ENCODE results near the gene MYLK. TPM values are rescaled to one million over a fixed set of nuclear protein-coding genes. Genes with fewer than 3 reads are reported as not detected.

The MYLK gene
- total RNA-seq, 4 donors from 2014 or later, result 9.7 to 92.8 (median 32.5) TPM

DNA sequence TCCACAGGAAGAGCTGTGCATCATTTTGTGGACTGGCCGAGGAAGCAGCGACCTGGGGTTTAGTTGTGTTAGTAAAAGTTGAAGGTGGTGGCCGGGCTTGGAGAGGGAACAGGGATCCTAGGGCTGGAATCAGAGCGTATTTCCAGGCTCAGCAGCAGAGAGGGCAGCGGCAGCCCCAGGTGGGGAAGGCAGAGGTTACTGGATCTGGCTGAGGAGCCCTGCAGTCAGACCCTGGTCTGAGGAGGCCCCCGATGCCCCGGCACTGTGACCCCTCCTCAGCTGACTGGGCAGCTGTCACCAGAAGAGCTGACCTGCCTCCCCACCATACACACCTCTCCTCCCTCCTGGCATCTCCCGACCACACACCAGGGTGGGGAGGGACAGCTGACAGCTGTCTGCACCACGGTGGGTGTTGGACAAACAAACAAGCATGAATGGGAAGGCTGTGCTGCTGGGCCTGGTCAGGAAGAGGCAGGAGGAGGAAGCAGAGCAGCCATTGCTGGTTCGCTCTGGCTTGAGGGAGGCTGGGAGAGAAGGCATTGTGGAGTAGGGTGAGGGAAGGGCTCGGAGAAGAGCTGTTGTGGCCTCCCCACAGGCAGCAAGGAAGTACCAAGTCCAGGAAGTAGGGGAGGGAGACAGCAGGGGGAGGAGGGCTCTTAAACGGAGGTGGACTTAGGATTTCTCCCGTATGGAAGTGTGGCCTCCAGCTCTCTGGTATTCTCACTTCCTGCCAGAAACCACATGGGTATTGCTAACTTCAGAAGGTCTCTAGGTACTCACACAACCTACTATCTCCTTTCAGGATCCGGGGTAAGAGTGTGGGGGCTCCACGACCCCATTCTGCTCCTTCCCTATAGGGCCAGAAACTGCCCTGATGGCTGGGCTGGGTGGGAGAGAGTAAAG, 249.7 kb downstream of the MYLK start:
- H3K4me3 ChIP-seq (ENCODE audit: low read depth, poor library complexity, severe bottlenecking), result no peak overlapping the region
- intact Hi-C loops (cut with DNase I; ENCODE audit: low total_unique reads), result no loop called here
- DNase-seq (ENCODE audit: low spot score in 2 of 2), result no peak
- TF ChIP-seq, protein P1, sequence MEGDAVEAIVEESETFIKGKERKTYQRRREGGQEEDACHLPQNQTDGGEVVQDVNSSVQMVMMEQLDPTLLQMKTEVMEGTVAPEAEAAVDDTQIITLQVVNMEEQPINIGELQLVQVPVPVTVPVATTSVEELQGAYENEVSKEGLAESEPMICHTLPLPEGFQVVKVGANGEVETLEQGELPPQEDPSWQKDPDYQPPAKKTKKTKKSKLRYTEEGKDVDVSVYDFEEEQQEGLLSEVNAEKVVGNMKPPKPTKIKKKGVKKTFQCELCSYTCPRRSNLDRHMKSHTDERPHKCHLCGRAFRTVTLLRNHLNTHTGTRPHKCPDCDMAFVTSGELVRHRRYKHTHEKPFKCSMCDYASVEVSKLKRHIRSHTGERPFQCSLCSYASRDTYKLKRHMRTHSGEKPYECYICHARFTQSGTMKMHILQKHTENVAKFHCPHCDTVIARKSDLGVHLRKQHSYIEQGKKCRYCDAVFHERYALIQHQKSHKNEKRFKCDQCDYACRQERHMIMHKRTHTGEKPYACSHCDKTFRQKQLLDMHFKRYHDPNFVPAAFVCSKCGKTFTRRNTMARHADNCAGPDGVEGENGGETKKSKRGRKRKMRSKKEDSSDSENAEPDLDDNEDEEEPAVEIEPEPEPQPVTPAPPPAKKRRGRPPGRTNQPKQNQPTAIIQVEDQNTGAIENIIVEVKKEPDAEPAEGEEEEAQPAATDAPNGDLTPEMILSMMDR (IDR thresholded peaks at IDR 0.05), result no peak
- no peak for TF ChIP-seq POLR2A (IDR thresholded peaks at IDR 0.05)
- 76 to 81% methylated on average over 15 of the region's 15 CpGs for WGBS, 2 donors

DNA sequence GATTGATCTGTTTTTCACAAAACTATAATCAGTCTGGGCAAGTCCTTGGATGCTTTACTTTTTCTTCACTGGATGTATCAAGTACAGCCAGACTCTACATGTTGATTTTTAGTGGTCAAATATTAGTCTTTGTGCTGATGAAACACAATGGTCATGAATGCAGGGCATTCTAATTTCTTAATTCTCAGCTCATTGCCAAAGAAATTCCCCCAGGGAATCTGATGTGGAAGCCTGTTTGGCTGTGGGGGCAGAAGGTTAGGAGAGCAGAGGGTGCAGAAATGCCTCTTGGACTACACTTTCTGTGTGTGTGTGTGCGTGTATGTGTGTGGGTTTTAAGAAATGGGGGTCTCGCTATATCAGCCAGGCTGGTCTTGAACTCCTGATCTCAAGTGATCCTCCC, 250.6 kb downstream of the MYLK start:
- intact Hi-C loops (cut with DNase I; ENCODE audit: low total_unique reads), result no loop called here
- no peak overlapping the region for H3K4me3 ChIP-seq (ENCODE audit: low read depth, poor library complexity, severe bottlenecking)
- 94% methylated on average over 2 of the region's 2 CpGs for WGBS, 2 donors
- DNase-seq (ENCODE audit: low spot score in 2 of 2), result no peak
- TF ChIP-seq, protein P1 (IDR thresholded peaks at IDR 0.05), result no peak
- no peak for TF ChIP-seq POLR2A (IDR thresholded peaks at IDR 0.05)

DNA sequence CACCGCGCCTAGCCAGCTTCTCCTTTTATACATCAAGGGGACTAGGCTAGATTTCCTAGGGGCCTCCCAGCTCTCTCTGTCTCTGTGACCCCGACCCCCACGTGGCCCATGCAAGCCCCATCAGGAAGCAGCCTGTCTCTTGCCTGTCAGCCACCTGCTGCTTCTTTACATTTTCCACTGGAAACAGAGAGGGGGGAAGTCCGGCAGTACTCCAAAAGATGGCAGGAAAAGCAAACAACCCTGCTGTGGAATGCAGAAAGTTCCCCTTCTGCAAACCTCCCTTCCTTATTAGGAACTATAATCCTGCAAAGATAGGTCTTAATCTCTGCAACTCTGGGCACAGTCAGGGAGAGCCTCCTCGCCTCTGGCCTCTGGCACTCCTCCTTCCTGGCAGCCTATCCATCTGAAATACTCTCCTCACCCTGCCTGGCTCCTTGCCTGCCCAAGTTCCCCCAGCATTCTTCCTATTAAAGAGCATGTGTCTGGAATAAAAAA, 251.9 kb downstream of the MYLK start:
- H3K4me3 ChIP-seq (ENCODE audit: low read depth, poor library complexity, severe bottlenecking), result no peak overlapping the region
- 37 to 44% methylated on average over 6 of the region's 6 CpGs for WGBS, 2 donors
- intact Hi-C loops (cut with DNase I; ENCODE audit: low total_unique reads), result no loop called here
- DNase-seq (ENCODE audit: low spot score in 2 of 2), result no peak
- TF ChIP-seq, protein P1 (IDR thresholded peaks at IDR 0.05), result no peak
- no peak for TF ChIP-seq POLR2A (IDR thresholded peaks at IDR 0.05)

DNA sequence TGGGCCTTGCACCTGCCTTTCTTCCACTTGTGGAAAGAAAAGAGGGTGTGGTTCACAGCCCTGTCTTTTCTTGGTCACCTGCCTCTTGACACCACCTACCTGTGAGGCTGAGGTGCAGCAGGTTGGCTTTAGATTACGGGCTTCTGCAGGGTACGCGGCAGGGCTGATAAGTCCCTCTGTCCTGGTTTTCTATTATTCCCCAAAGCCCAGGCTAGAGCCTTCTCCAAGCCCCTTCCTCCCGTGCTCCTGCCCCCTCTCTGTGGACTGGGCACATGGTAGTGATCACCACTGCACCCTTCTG, 254.4 kb downstream of the MYLK start:
- no peak overlapping the region for H3K4me3 ChIP-seq (ENCODE audit: low read depth, poor library complexity, severe bottlenecking)
- no peak for DNase-seq (ENCODE audit: low spot score in 2 of 2)
- TF ChIP-seq, protein P1 (IDR thresholded peaks at IDR 0.05), result no peak
- TF ChIP-seq POLR2A (IDR thresholded peaks at IDR 0.05), result no peak
- intact Hi-C loops (cut with DNase I; ENCODE audit: low total_unique reads), result no loop called here
- 94% methylated on average over 4 of the region's 4 CpGs for WGBS, 2 donors

DNA sequence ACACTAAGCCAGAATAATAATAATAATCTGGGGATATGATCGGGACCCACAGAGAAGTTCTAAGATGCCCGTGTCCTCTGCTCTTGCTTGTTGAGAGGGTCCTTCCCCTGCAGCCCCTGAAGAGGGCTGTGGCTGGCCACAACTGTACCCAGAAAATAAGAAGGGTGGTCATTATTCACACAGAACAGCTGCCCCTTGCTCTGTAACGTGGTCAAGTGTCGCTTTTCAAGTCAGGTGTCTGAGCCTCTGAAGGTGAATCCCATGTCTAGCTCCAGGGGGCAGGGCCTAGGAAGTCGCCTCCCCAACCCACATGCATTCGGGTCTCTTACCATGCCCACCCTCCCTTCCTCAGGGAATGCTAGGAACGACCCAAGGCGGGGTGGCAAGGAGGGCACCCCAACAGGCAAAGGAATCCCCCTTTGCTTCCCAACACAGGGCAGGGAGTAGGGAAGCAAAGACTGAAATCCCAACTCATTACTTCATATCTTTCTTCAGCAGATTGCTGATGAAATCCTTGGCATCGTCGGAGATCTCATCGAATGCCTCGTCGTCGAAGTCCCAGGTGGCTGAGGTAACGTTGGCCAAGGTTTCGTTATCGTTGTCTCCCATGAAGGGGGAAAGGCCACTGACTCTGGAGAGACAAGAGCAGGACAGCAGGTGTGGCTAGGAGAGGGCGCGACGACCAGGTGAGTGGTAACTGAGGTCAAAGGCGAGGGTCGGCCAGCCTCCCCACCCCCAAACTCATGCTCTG, 255.0 kb downstream of the MYLK start:
- intact Hi-C loops (cut with DNase I; ENCODE audit: low total_unique reads), result no loop called here
- 93 to 96% methylated on average over 22 of the region's 22 CpGs for WGBS, 2 donors
- DNase-seq (ENCODE audit: low spot score in 2 of 2), result peak in 1 of 2 donors; percentile 53

More for the DNA sequence above, 255.0 kb downstream of the MYLK start:
- TF ChIP-seq POLR2A (IDR thresholded peaks at IDR 0.05), result no peak
- TF ChIP-seq, protein P1 (IDR thresholded peaks at IDR 0.05), result no peak
- H3K4me3 ChIP-seq (ENCODE audit: low read depth, poor library complexity, severe bottlenecking), result no peak overlapping the region

Measured in lower leg skin (tissue), 4 donors.